K562 (cell line): ENCODE measurements around the gene CDC5L. TPM values are rescaled to one million over a fixed set of nuclear protein-coding genes. Genes with fewer than 3 reads are reported as not detected.
A peak's percentile ranks its signal among the peaks of the same experiment; 100 is the strongest.

Experiments used
- BRD4 ChIP-seq: fragments of 200-600 bp; sonication (generic); IDR thresholded peaks from 2 replicates; pipeline ENCODE4 v1.6.1; 2017; ENCODE audit warnings: inconsistent platforms
- EP300 ChIP-seq: IDR thresholded peaks from 2 replicates; pipeline ENCODE4 v1.6.1; 2012; ENCODE audit warnings: low read length, improper control_type of control experiment
- MYNN ChIP-seq, 2 experiments: sonication (generic); formaldehyde crosslinking in 1 of 2; IDR thresholded peaks; 2 replicates each; pipeline versions ENCODE4 v1.5.0 to v1.6.1; 2016 to 2020; ENCODE audit warnings: antibody characterized with exemption in 1 of 2, missing genetic modification reagents in 1 of 2
- PHF20 ChIP-seq: fragments of 450-650 bp; IDR thresholded peaks from 2 replicates; pipeline ENCODE4 v1.6.1; 2018; ENCODE audit not compliant: partially characterized antibody
- POLR2AphosphoS2 ChIP-seq: IDR thresholded peaks from 2 replicates; pipeline ENCODE4 v1.6.1; 2012; ENCODE audit warnings: low read length, improper control_type of control experiment
- ZNF668 ChIP-seq: fragments of 250-450 bp; sonication (Bioruptor Pico); IDR thresholded peaks from 2 replicates; pipeline ENCODE4 v1.8.0; 2022; ENCODE audit warnings: mild to moderate bottlenecking, inconsistent platforms
- ZNF77 ChIP-seq: fragments of 250-450 bp; sonication (Bioruptor Pico); IDR thresholded peaks from 2 replicates; pipeline ENCODE4 v1.5.0; 2020
- polyA plus RNA-seq, 8 experiments: library from polyadenylated mRNA; depleted of rRNA in 4 of 8; stranded (reverse) in 5 of 8; unstranded in 3 of 8; fragments of >200 nt; fragmentation: Nextera tagmentation in 2 of 8; fragmentation: Illumina TruSeq in 1 of 8; extraction: Ambion mirVana in 2 of 8; extraction: Trizol in 1 of 8; gene quantifications; 2 replicates each; pipeline versions ENCODE4 v1.2.1 to v1.2.3, GENCODE V29; 2011 to 2014; ENCODE audit warnings: inconsistent platforms in 1 of 8, missing spikeins in 1 of 8
- total RNA-seq, 7 experiments: library from RNA; depleted of rRNA in 6 of 7; stranded (reverse); fragments of >200 nt in 6 of 7; fragmentation: Illumina TruSeq in 2 of 7; extraction: Trizol in 2 of 7; gene quantifications; 2 replicates each; pipeline versions ENCODE4 v1.2.1 to v1.2.3, GENCODE V29; 2011 to 2021; ENCODE audit warnings: low replicate concordance in 1 of 7
- TF ChIP-seq, protein P1 (sequence below): fragments of 250-450 bp; sonication (Bioruptor Pico); IDR thresholded peaks from 2 replicates; pipeline ENCODE4 v1.8.0; 2022; ENCODE audit warnings: inconsistent platforms
- TF ChIP-seq, protein P2 (sequence below): sonication (generic); IDR thresholded peaks from 2 replicates; pipeline ENCODE4 v1.6.1; 2016
- TF ChIP-seq, protein P3 (sequence below): fragments of 450-650 bp; formaldehyde crosslinking; conservative IDR thresholded peaks from 2 replicates; pipeline ENCODE4 v1.4.0; 2022; ENCODE audit warnings: mild to moderate bottlenecking, missing genetic modification characterization
- TF ChIP-seq, protein P4 (sequence below): sonication (generic); formaldehyde crosslinking; IDR thresholded peaks from 2 replicates; pipeline ENCODE4 v1.8.1; 2023; ENCODE audit warnings: mild to moderate bottlenecking, missing genetic modification reagents

Gene CDC5L
- total and polyA plus RNA-seq, 9 of the 15 experiments (the other 6 are each of a cell fraction or from before 2014, with no cell fraction given) = 22.3 to 44.2 (median 30.8) TPM

DNA sequence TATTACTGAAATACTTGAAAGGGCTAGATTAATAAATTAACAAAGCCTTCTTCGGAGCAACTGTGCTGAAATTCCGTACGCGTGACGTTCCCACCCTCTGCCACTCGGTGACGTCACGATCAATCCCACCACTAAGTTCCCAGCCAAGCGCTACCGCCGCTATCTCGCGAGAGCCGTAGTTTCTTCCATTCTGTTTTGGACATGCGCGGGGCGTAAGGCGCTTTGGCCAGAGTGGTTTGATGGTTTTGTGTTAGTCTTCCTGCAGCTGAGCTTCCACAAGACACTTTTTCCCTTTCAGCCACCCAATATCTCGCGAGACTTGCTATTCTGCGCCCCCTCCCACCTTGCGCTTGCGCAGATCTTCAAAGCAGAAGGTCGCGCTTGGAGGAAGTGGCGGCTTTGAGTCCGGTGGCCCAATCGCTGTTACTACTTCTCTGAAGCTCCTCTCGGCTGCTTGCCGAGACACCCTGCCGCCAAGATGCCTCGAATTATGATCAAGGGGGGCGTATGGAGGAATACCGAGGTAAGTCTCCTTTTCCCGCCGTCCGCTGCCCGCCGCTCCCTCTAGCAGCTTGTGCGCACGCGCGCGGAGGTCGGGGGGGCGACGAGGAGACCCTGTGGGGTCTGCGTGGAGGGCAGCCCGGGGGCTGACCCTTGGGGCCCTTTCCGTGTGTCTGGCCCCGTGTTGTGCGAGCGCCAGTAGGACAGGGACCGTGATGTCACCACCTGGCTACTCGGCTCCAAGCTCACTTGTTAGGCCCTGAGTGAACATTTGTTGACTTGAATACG is at the start of gene CDC5L (continued):
- TF ChIP-seq, protein P1, sequence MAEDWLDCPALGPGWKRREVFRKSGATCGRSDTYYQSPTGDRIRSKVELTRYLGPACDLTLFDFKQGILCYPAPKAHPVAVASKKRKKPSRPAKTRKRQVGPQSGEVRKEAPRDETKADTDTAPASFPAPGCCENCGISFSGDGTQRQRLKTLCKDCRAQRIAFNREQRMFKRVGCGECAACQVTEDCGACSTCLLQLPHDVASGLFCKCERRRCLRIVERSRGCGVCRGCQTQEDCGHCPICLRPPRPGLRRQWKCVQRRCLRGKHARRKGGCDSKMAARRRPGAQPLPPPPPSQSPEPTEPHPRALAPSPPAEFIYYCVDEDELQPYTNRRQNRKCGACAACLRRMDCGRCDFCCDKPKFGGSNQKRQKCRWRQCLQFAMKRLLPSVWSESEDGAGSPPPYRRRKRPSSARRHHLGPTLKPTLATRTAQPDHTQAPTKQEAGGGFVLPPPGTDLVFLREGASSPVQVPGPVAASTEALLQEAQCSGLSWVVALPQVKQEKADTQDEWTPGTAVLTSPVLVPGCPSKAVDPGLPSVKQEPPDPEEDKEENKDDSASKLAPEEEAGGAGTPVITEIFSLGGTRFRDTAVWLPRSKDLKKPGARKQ (CRISPR knock-in tag) = no peak
- TF ChIP-seq PHF20 = peak; percentile 66
- TF ChIP-seq POLR2AphosphoS2 = peak; percentile 85; the same call in 1 of the 2 replicates
- TF ChIP-seq, protein P2, sequence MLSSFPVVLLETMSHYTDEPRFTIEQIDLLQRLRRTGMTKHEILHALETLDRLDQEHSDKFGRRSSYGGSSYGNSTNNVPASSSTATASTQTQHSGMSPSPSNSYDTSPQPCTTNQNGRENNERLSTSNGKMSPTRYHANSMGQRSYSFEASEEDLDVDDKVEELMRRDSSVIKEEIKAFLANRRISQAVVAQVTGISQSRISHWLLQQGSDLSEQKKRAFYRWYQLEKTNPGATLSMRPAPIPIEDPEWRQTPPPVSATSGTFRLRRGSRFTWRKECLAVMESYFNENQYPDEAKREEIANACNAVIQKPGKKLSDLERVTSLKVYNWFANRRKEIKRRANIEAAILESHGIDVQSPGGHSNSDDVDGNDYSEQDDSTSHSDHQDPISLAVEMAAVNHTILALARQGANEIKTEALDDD = peak; percentile 92
- TF ChIP-seq, protein P3, sequence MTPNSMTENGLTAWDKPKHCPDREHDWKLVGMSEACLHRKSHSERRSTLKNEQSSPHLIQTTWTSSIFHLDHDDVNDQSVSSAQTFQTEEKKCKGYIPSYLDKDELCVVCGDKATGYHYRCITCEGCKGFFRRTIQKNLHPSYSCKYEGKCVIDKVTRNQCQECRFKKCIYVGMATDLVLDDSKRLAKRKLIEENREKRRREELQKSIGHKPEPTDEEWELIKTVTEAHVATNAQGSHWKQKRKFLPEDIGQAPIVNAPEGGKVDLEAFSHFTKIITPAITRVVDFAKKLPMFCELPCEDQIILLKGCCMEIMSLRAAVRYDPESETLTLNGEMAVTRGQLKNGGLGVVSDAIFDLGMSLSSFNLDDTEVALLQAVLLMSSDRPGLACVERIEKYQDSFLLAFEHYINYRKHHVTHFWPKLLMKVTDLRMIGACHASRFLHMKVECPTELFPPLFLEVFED (CRISPR knock-in tag) = 0 out of 2 replicates have a peak, but pooled peaks have one; percentile 23
- TF ChIP-seq MYNN (IDR thresholded peaks at IDR 0.05) = no peak
- no peak for TF ChIP-seq MYNN (CRISPR knock-in tag; IDR thresholded peaks at IDR 0.05)
- no peak for TF ChIP-seq ZNF77 (CRISPR knock-in tag)
- TF ChIP-seq, protein P4, sequence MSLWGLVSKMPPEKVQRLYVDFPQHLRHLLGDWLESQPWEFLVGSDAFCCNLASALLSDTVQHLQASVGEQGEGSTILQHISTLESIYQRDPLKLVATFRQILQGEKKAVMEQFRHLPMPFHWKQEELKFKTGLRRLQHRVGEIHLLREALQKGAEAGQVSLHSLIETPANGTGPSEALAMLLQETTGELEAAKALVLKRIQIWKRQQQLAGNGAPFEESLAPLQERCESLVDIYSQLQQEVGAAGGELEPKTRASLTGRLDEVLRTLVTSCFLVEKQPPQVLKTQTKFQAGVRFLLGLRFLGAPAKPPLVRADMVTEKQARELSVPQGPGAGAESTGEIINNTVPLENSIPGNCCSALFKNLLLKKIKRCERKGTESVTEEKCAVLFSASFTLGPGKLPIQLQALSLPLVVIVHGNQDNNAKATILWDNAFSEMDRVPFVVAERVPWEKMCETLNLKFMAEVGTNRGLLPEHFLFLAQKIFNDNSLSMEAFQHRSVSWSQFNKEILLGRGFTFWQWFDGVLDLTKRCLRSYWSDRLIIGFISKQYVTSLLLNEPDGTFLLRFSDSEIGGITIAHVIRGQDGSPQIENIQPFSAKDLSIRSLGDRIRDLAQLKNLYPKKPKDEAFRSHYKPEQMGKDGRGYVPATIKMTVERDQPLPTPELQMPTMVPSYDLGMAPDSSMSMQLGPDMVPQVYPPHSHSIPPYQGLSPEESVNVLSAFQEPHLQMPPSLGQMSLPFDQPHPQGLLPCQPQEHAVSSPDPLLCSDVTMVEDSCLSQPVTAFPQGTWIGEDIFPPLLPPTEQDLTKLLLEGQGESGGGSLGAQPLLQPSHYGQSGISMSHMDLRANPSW (CRISPR knock-in tag) = peak; percentile 95; the same call in 1 of the 2 replicates
- TF ChIP-seq ZNF668 (CRISPR knock-in tag) = no peak
- 0 out of 2 replicates have a peak, but pooled peaks have one; percentile 11 for TF ChIP-seq EP300
- peak; percentile 69; the same call in 1 of the 2 replicates for TF ChIP-seq BRD4
